HG03460 (cell line): ENCODE data around the gene BRD1.

Experiments
- ATAC-seq: cut with Tn5 transposase; IDR thresholded peaks from one replicate; pipeline ENCODE4 v1.9.1; 2021; ENCODE audit not compliant: unreplicated experiment

BRD1 gene

GRCh38 chr22:49803737-49804375 lies 23.8 kb downstream of the BRD1 start:
- ATAC-seq: no peak

- no peak for ATAC-seq
These were observed 24.5 kb downstream of the BRD1 start for GRCh38 chr22:49803134-49803533.

- no peak for ATAC-seq
These were observed 26.1 kb downstream of the BRD1 start for GRCh38 chr22:49801391-49802060.

- no peak for ATAC-seq
These were observed 27.1 kb downstream of the BRD1 start for GRCh38 chr22:49800408-49801238.

- ATAC-seq: no peak
These were observed 28.1 kb downstream of the BRD1 start for GRCh38 chr22:49799431-49800075.

- ATAC-seq: no peak
These were observed 29.1 kb downstream of the BRD1 start for GRCh38 chr22:49798486-49799151.

GRCh38 chr22:49797706-49798105 lies 30.0 kb downstream of the BRD1 start:
- ATAC-seq: no peak

- no peak for ATAC-seq
These were observed 30.9 kb downstream of the BRD1 start for GRCh38 chr22:49796596-49797270.

- no peak for ATAC-seq
These were observed 32.2 kb downstream of the BRD1 start for GRCh38 chr22:49795521-49795920.

GRCh38 chr22:49793871-49794270 lies 33.8 kb downstream of the BRD1 start:
- no peak for ATAC-seq

- no peak for ATAC-seq
These were observed 34.4 kb downstream of the BRD1 start for GRCh38 chr22:49793296-49793695.

- no peak for ATAC-seq
These were observed 35.6 kb downstream of the BRD1 start for GRCh38 chr22:49792107-49792506.

GRCh38 chr22:49791682-49792081 lies 36.0 kb downstream of the BRD1 start:
- no peak for ATAC-seq

GRCh38 chr22:49790912-49791311 lies 36.8 kb downstream of the BRD1 start:
- no peak for ATAC-seq

- ATAC-seq: no peak
These were observed 38.2 kb downstream of the BRD1 start for GRCh38 chr22:49789289-49790141.

GRCh38 chr22:49788504-49788903 lies 39.2 kb downstream of the BRD1 start:
- no peak for ATAC-seq

- ATAC-seq: no peak
These were observed 39.8 kb downstream of the BRD1 start for GRCh38 chr22:49787861-49788260.

- no peak for ATAC-seq
These were observed 40.5 kb downstream of the BRD1 start for GRCh38 chr22:49786976-49787706.
